HEK293T (cell line): ENCODE results near the gene CRYL1.

Experiments used
- FOXA1 ChIP-seq: fragments of 450-650 bp; IDR thresholded peaks from 2 replicates; pipeline ENCODE4 v1.6.1; 2016; ENCODE audit warnings: mild to moderate bottlenecking
- SP1 ChIP-seq: fragments of 450-650 bp; IDR thresholded peaks from 2 replicates; pipeline ENCODE4 v1.6.1; 2017

- TF ChIP-seq SP1 = no peak
- no peak for TF ChIP-seq FOXA1
These were observed 159.6 kb downstream of the CRYL1 start for GRCh38 chr13:20366056-20366455.
